Measurements from ENCODE around the gene LRRFIP2.

- TF ChIP-seq CTCF (conservative IDR thresholded peaks at IDR 0.05 in 1 of 2, IDR thresholded peaks at IDR 0.05 in 1 of 2; ENCODE audit: extremely low read depth in 1 of 2, insufficient read depth in 1 of 2, low read depth in 1 of 2, low read length in 2 of 2) (no peak), EZH2 (IDR thresholded peaks at IDR 0.05; ENCODE audit: borderline replicate concordance, low read length) (no peak)
Observed at GRCh38 chr3:37200141-37200540, 25.8 kb upstream of the LRRFIP2 start.

All from mammary epithelial cell (primary cell).